Measurements from ENCODE around the gene BCKDHA.

DNA sequence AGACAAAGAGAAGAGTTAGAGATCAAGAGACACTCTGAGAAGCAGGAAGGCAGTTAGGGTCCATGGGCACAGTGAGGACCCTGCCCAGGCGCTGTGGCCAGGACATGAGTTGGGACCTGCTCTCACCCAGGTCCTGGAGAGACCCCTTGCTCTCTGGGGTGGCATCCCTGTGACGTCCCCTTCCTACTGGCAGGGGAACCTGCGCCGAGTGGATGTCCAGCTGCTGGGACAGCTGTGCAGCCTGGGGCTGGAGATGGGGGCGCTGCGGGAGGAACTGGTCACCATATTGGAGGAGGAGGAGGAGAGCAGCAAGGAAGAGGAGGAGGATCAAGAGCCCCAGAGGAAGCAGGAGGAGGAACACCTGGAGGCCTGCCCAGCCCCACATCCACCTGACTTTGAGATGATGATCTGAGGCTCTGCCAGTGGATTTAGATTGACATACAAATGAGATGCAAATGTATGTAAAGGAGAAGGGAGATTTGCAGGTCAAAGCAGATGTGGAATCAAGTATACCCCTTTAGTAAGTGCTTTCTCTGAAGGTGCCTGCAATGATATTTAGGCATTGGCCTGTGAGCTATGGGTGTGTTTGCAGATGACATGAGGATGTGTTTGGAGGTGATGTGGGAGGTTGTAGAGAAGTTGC lies 46.3 kb downstream of the BCKDHA start:
- TF ChIP-seq POLR2A (IDR thresholded peaks at IDR 0.05) (no peak), EP300 (IDR thresholded peaks at IDR 0.05) (no peak)
- TF ChIP-seq, protein P1, sequence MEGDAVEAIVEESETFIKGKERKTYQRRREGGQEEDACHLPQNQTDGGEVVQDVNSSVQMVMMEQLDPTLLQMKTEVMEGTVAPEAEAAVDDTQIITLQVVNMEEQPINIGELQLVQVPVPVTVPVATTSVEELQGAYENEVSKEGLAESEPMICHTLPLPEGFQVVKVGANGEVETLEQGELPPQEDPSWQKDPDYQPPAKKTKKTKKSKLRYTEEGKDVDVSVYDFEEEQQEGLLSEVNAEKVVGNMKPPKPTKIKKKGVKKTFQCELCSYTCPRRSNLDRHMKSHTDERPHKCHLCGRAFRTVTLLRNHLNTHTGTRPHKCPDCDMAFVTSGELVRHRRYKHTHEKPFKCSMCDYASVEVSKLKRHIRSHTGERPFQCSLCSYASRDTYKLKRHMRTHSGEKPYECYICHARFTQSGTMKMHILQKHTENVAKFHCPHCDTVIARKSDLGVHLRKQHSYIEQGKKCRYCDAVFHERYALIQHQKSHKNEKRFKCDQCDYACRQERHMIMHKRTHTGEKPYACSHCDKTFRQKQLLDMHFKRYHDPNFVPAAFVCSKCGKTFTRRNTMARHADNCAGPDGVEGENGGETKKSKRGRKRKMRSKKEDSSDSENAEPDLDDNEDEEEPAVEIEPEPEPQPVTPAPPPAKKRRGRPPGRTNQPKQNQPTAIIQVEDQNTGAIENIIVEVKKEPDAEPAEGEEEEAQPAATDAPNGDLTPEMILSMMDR (IDR thresholded peaks at IDR 0.05), result no peak
